ENCODE measurements around the gene NRP2. TPM values are rescaled to one million over a fixed set of nuclear protein-coding genes. Genes with fewer than 3 reads are reported as not detected.

Gene NRP2
- total and polyA plus RNA-seq, 7 experiments from 2014 or later = 0.35 to 23.7 (median 1.4) TPM

GRCh38 chr2:205845446-205845845 is 163.1 kb downstream of the NRP2 start:
- H3K27ac ChIP-seq (ENCODE audit: low read depth, low read length) = no peak overlapping the region
- H3K36me3 Mint-ChIP-seq = no peaks in the 10 kb centered on the region
- H3K27ac Mint-ChIP-seq = no peak overlapping the region
- intact Hi-C loops (cut with micrococcal nuclease) = no loop called here
- CTCF ChIA-PET = no interaction called here
- POLR2A ChIA-PET = interaction anchor here (0.6 kb wide), 1 partner anchor 16 kb away, joined by 3 read pairs; no protein-coding TSS in a partner anchor
- no peak for ATAC-seq
- no peaks in the 10 kb centered on the region for H3K4me1 ChIP-seq (ENCODE audit: control insufficient read depth in 2 of 2, insufficient read depth in 2 of 2, low read length in 2 of 2)
- H3K4me3 Mint-ChIP-seq = no peak overlapping the region
- no peaks in the 10 kb centered on the region for H3K9me3 ChIP-seq (ENCODE audit: control insufficient read depth in 2 of 3, low read length in 3 of 3)
- H3K4me3 ChIP-seq (ENCODE audit: low read length) = no peak overlapping the region
- no peaks in the 10 kb centered on the region for H3K27me3 ChIP-seq (ENCODE audit: control insufficient read depth in 2 of 2, insufficient read depth in 2 of 2, low read length in 2 of 2)
- no peak for DNase-seq
- no peaks in the 10 kb centered on the region for H3K36me3 ChIP-seq (ENCODE audit: control insufficient read depth in 2 of 3, insufficient read depth in 3 of 3, low read length in 3 of 3)
- H3K4me1 Mint-ChIP-seq = no peaks in the 10 kb centered on the region
- H3K27me3 Mint-ChIP-seq = peaks cover 16 to 29% (median 20%) of the 10 kb centered on the region in 5 donors
- H3K9me3 Mint-ChIP-seq = peaks cover 0 to 3% (median 0%) of the 10 kb centered on the region in 11 donors
